ENCODE results near the gene C1orf159. TPM values are rescaled to one million over a fixed set of nuclear protein-coding genes. Genes with fewer than 3 reads are reported as not detected.

Gene C1orf159
- polyA plus RNA-seq, 1 donor from 2014 or later = 31.5 TPM

DNA sequence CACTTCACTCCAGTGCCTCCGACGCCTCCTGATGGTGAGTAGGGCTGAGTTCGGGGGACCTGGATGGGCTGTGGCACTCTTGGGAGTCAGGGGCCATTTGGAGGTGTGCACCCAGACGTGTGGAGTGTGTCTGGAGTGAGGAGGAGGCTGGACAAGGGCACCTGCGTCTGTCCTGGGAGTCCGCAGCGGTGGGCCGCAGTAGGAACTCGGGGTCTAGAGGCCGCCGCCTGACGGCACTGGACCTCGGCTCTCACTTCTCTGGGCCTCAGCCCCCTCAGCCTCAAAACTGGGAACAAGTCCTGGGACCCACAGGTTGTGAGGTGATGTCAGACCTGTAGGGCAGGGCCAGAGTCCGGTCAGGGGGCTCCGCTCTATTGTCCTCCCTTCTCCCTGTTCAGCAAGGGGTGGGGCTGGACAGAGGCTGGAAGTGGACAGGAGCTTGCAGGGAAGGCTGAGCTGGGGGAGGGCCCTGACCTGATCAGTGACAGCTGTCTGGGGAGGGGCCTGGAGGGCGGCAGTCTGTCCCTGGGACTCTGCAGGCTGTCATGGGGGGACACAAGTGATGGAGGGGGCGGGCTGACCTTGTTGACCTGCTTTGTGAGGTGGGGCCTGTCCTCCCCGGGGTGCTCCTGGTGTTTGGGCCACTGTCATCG lies 80.5 kb downstream of the C1orf159 start:
- H3F3A ChIP-seq (ENCODE audit: insufficient read depth, low read length, poor library complexity, severe bottlenecking) = no peaks in the 10 kb centered on the region
- no peaks in the 10 kb centered on the region for H3K36me3 ChIP-seq (ENCODE audit: insufficient read depth, low read length)
- no peaks in the 10 kb centered on the region for H4K20me1 ChIP-seq (ENCODE audit: insufficient read depth)
- no peaks in the 10 kb centered on the region for H3K9me2 ChIP-seq (ENCODE audit: insufficient read depth, low read length)
- no peak overlapping the region for H2AFZ ChIP-seq (ENCODE audit: low read depth, low read length)
- H3K79me2 ChIP-seq (replicated peaks; ENCODE audit: insufficient read depth, low read length) = peaks cover 4% of the 10 kb centered on the region
- H3K27ac ChIP-seq (ENCODE audit: low read length) = no peak overlapping the region
- no peak for TF ChIP-seq POLR2AphosphoS5 (IDR thresholded peaks at IDR 0.05)
- no peak for TF ChIP-seq RAD21 (conservative IDR thresholded peaks at IDR 0.05)
- no peak for TF ChIP-seq MXI1 (conservative IDR thresholded peaks at IDR 0.05; ENCODE audit: poor library complexity, severe bottlenecking)
- no peak for TF ChIP-seq CTCF (IDR thresholded peaks at IDR 0.05; ENCODE audit: poor library complexity, severe bottlenecking)
- TF ChIP-seq EZH2 (IDR thresholded peaks at IDR 0.05; ENCODE audit: borderline replicate concordance, insufficient read depth, low read length, poor library complexity, severe bottlenecking) = no peak
- TF ChIP-seq, protein P1, sequence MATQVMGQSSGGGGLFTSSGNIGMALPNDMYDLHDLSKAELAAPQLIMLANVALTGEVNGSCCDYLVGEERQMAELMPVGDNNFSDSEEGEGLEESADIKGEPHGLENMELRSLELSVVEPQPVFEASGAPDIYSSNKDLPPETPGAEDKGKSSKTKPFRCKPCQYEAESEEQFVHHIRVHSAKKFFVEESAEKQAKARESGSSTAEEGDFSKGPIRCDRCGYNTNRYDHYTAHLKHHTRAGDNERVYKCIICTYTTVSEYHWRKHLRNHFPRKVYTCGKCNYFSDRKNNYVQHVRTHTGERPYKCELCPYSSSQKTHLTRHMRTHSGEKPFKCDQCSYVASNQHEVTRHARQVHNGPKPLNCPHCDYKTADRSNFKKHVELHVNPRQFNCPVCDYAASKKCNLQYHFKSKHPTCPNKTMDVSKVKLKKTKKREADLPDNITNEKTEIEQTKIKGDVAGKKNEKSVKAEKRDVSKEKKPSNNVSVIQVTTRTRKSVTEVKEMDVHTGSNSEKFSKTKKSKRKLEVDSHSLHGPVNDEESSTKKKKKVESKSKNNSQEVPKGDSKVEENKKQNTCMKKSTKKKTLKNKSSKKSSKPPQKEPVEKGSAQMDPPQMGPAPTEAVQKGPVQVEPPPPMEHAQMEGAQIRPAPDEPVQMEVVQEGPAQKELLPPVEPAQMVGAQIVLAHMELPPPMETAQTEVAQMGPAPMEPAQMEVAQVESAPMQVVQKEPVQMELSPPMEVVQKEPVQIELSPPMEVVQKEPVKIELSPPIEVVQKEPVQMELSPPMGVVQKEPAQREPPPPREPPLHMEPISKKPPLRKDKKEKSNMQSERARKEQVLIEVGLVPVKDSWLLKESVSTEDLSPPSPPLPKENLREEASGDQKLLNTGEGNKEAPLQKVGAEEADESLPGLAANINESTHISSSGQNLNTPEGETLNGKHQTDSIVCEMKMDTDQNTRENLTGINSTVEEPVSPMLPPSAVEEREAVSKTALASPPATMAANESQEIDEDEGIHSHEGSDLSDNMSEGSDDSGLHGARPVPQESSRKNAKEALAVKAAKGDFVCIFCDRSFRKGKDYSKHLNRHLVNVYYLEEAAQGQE (IDR thresholded peaks at IDR 0.05; ENCODE audit: borderline replicate concordance) = no peak
- TF ChIP-seq EP300 (conservative IDR thresholded peaks at IDR 0.05; ENCODE audit: poor library complexity, severe bottlenecking) = no peak
- no peak for TF ChIP-seq TAF1 (IDR thresholded peaks at IDR 0.05; ENCODE audit: low read depth)
- no peak for TF ChIP-seq SMC3 (conservative IDR thresholded peaks at IDR 0.05; ENCODE audit: poor library complexity)
- H3K4me2 ChIP-seq (ENCODE audit: low read length) = no peak overlapping the region
- peak overlapping the region; percentile 34 for H3K4me3 ChIP-seq (ENCODE audit: low read length)
- H3K9me3 ChIP-seq (ENCODE audit: low read length) = no peaks in the 10 kb centered on the region
- H3K9ac ChIP-seq (ENCODE audit: low read length) = no peak overlapping the region
- H3K27me3 ChIP-seq (ENCODE audit: insufficient read depth, low read depth, low read length) = no peaks in the 10 kb centered on the region

GRCh38 chr1:1034439-1034781 lies 81.5 kb downstream of the C1orf159 start:
- H3K36me3 ChIP-seq (ENCODE audit: insufficient read depth, low read length) = no peaks in the 10 kb centered on the region
- H3F3A ChIP-seq (ENCODE audit: insufficient read depth, low read length, poor library complexity, severe bottlenecking) = no peaks in the 10 kb centered on the region
- no peaks in the 10 kb centered on the region for H3K27me3 ChIP-seq (ENCODE audit: insufficient read depth, low read depth, low read length)
- peaks cover 4% of the 10 kb centered on the region for H3K79me2 ChIP-seq (replicated peaks; ENCODE audit: insufficient read depth, low read length)
- peak overlapping the region; percentile 48 for H3K4me2 ChIP-seq (ENCODE audit: low read length)
- H4K20me1 ChIP-seq (ENCODE audit: insufficient read depth) = no peaks in the 10 kb centered on the region
- peak overlapping the region; percentile 85 for H3K9ac ChIP-seq (ENCODE audit: low read length)
- H3K27ac ChIP-seq (ENCODE audit: low read length) = peak overlapping the region; percentile 65
- H3K9me3 ChIP-seq (ENCODE audit: low read length) = no peaks in the 10 kb centered on the region
- no peaks in the 10 kb centered on the region for H3K9me2 ChIP-seq (ENCODE audit: insufficient read depth, low read length)
- H3K4me3 ChIP-seq (ENCODE audit: low read length) = peak overlapping the region; percentile 69
- TF ChIP-seq EZH2 (IDR thresholded peaks at IDR 0.05; ENCODE audit: borderline replicate concordance, insufficient read depth, low read length, poor library complexity, severe bottlenecking) = no peak
- no peak for TF ChIP-seq SMC3 (conservative IDR thresholded peaks at IDR 0.05; ENCODE audit: poor library complexity)
- TF ChIP-seq MXI1 (conservative IDR thresholded peaks at IDR 0.05; ENCODE audit: poor library complexity, severe bottlenecking) = peak; percentile 11
- no peak for TF ChIP-seq EP300 (conservative IDR thresholded peaks at IDR 0.05; ENCODE audit: poor library complexity, severe bottlenecking)
- TF ChIP-seq CTCF (IDR thresholded peaks at IDR 0.05; ENCODE audit: poor library complexity, severe bottlenecking) = peak; percentile 37
- no peak overlapping the region for H2AFZ ChIP-seq (ENCODE audit: low read depth, low read length)

All from neural cell (in vitro differentiated cells).